GM13977 (cell line): ENCODE measurements around the gene CIRBP.
A peak's percentile ranks its signal among the peaks of the same experiment; 100 is the strongest.

Source experiments
- DNase-seq: peaks from one replicate; pipeline ENCODE4 v3.0.0; 2012; ENCODE audit warnings: low spot score
- in situ Hi-C: fragments of 300-500 bp; cut with MboI; formaldehyde crosslinking; loops from one replicate; pipeline ENCODE4 v1.12.0; 2022; ENCODE audit warnings: low sequenced_read_pairs, low pct_unique_long_range_greater_than_20kb, mixed read lengths, inconsistent platforms; ENCODE audit not compliant: unreplicated experiment
- TF ChIP-seq, protein P1 (sequence below): IDR thresholded peaks from 2 replicates; pipeline ENCODE4 v1.5.1; 2012; ENCODE audit warnings: mild to moderate bottlenecking, control low read depth; ENCODE audit not compliant: insufficient read depth; ENCODE audit errors: extremely low read depth, missing control alignments

Gene CIRBP

DNA sequence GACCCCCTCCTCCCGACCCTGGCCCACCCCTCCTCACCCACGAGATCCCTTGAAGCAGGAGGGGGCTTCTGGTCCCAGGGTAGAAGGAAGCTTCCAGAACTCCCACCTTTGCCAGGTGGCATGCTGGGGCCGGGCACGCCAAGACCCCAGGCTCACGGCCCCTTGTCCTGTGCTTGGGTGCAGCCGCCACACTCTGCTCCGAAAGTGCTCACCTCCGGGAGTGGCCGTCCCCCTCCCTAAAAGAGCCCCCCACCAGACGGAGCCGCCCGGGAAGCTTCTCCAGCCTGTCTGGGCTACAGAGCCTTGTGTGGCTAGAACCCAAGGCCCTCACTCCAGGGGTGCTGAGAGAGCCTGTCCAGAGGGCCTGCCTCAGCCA, 14.8 kb downstream of the CIRBP start:
- in situ Hi-C loops, result loop anchor here (25.0 kb wide), 1 partner anchor 103 kb away; the partner anchor contains the start of gene NDUFS7
- no peak for DNase-seq
- TF ChIP-seq, protein P1, sequence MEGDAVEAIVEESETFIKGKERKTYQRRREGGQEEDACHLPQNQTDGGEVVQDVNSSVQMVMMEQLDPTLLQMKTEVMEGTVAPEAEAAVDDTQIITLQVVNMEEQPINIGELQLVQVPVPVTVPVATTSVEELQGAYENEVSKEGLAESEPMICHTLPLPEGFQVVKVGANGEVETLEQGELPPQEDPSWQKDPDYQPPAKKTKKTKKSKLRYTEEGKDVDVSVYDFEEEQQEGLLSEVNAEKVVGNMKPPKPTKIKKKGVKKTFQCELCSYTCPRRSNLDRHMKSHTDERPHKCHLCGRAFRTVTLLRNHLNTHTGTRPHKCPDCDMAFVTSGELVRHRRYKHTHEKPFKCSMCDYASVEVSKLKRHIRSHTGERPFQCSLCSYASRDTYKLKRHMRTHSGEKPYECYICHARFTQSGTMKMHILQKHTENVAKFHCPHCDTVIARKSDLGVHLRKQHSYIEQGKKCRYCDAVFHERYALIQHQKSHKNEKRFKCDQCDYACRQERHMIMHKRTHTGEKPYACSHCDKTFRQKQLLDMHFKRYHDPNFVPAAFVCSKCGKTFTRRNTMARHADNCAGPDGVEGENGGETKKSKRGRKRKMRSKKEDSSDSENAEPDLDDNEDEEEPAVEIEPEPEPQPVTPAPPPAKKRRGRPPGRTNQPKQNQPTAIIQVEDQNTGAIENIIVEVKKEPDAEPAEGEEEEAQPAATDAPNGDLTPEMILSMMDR, result no peak

DNA sequence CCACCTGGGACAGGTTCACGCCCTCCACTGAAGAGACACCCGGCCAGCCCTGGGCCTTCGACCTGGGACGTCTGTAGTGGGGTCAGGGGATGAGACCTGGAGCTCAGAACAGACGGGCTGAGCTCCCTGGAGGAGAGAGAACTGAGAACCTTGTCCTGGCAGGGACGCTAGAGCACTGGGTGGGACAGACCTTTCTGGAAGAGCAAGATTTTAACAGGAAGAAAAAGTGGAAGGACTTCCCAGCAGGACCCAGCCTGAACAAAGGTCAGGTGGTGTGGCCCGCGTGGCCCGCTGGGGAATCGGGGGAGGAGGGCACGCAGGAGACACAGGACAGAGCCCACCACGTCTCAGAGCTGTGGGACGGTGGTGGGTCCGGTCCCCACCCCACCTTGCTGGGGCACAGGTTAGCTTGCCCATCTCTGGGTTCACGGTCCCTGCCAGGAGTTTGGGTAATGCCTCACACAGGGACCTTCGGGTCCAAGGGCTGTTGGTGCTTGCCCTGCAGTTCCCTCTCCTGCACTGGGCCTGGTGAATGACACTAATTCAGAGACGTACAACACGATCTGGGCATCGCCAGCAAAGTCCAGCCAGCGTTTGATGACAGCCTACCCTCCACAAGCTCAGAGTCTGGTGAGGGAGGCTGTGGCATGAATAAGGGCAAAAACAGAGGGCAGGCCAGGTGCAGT, 15.3 kb downstream of the CIRBP start:
- TF ChIP-seq, protein P1, result no peak
- in situ Hi-C loops, result loop anchor here (25.0 kb wide), 1 partner anchor 103 kb away; the partner anchor contains the start of gene NDUFS7
- no peak for DNase-seq

DNA sequence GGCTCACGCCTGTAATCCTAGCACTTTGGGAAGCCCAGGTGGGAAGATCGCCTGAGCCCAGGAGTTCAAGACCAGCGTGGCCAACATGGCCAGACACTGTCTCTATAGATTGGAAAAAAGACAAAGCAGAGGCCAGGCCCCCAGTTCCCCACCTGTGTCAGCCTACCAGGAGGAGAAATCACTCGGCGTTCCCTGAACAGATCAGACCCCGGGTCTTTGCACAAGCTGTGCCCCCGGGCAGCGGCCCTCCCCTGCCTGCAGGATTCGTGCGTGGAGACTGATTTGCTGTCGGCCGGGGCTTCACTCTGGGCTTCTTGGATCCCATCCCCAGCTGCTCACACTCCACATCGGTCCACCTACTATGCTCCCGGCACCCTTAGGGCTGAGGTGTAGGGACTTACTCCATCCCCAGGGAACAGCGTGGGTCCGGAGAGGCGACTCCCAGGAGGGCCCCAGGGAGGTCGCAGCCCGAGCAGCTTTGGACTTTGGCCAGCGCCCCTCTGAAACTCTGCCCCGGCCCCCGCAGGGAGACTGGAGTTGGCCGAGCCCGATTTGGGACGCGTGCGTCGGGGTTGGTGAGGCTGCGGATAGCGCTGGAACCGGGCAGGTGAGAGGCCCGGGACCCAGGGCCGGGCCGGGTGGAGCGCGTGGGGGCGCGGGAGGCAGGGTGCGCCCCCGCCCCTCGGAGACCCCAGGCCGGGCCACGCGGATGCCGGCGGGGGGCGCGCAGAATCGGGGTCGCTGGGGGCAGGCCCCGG, 16.0 kb downstream of the CIRBP start:
- TF ChIP-seq, protein P1, result no peak
- in situ Hi-C loops, result loop anchor here (25.0 kb wide), 1 partner anchor 102 kb away; the partner anchor contains the start of gene NDUFS7
- DNase-seq, result no peak

DNA sequence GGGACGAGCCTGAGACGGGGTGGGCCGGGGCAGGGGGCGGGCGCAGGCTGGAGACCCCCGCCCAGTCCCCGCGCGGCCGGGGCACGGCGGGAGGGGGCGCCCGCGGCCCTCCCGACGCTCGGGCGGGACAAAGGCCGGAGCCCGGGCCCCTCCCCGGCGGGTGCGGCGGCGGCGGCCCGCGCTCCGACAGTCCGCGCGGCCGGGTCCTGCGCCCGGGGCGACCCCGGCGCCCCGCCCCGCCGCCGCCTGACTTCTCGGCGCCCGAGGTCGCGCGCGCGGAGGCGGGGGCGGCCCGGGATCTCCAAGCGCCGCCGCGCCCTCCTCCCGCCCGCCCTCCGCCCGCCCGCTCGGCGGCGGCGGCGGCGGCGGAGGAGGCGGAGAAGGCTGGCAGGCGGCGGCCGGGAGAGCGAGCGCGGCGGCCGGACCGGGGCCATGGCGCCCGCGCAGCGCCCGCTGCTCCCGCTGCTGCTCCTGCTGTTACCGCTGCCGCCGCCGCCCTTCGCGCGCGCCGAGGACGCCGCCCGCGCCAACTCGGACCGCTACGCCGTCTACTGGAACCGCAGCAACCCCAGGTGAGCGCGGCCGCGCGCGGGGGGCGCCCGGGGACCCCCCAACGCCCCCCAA, 16.7 kb downstream of the CIRBP start, which contains the start of gene EFNA2:
EFNA2 (plus strand) TSS at position 137 of the 624 bp plus-strand sequence; CDS start at position 433, 296 bp downstream.
- no peak for DNase-seq
- TF ChIP-seq, protein P1, result peak; percentile 22
- in situ Hi-C loops, result loop anchor here (25.0 kb wide), 1 partner anchor 101 kb away; the partner anchor contains the start of gene NDUFS7

DNA sequence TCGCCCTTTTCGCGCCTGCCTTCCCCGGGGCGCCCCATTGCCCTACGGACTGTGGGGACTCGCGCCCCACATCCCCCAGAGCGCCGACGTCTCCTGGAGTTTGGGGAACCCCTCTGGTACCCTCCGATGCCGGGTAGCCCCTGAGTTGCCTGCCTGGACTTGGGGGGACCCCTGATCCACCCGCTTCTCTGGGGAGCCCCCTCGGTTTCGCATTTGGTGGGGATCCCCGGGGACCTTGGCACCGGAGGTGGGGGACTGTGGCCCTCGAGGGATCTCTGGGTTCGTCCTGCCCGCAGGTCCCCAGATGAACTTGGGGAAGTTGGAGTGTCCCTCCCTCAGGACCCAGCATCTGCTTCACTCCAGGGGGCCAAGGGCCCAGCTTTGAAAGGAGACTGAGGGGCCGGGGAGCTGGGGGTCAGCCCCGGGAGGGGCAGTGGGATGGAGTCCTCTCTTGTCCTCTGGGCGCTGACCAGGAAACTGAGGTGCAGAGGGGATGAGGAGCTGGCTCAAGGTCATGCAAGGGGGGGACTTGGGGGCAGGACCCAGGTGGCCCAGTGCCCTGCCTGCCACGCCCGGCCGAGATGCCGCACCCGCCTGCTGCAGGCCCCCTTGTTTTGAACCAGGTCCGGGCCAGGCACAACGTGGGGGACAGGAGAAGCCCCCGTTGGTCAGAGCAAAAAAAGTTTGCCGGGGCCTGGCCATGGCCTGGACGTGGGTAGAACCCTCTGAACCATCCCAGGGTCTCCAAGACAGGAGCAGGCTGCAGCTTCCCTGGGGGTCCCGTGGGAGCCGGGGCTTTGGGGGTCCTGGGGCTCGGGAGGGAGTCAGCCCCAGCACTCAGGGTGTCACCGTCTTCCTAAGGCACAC, 17.6 kb downstream of the CIRBP start:
- in situ Hi-C loops, result loop anchor here (25.0 kb wide), 1 partner anchor 101 kb away; the partner anchor contains the start of gene NDUFS7
- TF ChIP-seq, protein P1, result no peak
- DNase-seq, result no peak
